GM10266 (cell line): ENCODE measurements around the gene DMXL1.

Experiments
- DNase-seq: peaks from one replicate; pipeline ENCODE4 v3.0.0; 2012; ENCODE audit errors: extremely low spot score
- TF ChIP-seq, protein P1 (sequence below): IDR thresholded peaks from 2 replicates; pipeline ENCODE4 v1.5.1; 2012; ENCODE audit warnings: mild to moderate bottlenecking, low read depth; ENCODE audit not compliant: control insufficient read depth, insufficient read depth; ENCODE audit errors: missing control alignments

The DMXL1 gene

GRCh38 chr5:119168401-119168800, 97.5 kb downstream of the DMXL1 start:
- TF ChIP-seq, protein P1, sequence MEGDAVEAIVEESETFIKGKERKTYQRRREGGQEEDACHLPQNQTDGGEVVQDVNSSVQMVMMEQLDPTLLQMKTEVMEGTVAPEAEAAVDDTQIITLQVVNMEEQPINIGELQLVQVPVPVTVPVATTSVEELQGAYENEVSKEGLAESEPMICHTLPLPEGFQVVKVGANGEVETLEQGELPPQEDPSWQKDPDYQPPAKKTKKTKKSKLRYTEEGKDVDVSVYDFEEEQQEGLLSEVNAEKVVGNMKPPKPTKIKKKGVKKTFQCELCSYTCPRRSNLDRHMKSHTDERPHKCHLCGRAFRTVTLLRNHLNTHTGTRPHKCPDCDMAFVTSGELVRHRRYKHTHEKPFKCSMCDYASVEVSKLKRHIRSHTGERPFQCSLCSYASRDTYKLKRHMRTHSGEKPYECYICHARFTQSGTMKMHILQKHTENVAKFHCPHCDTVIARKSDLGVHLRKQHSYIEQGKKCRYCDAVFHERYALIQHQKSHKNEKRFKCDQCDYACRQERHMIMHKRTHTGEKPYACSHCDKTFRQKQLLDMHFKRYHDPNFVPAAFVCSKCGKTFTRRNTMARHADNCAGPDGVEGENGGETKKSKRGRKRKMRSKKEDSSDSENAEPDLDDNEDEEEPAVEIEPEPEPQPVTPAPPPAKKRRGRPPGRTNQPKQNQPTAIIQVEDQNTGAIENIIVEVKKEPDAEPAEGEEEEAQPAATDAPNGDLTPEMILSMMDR: no peak
- no peak for DNase-seq

DNA sequence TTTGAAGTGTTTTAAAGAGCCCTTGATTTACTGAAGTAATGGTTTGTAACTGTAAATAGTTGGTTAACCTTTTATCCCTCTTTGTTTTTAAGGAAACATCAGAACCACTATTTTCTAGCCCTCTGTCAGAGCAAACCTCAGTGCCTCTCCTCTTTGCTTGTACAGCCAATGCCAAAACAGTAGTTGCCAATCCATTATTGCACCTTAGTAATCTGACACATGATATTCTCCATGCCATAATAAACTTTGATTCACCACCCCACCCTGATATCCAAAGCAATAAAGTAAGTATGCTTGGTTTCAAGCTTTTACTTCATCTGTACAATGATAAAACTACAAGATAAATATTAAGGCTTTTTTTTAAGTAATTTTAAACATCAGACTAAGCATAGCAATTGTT, 100.8 kb downstream of the DMXL1 start:
- DNase-seq: no peak
- TF ChIP-seq, protein P1: no peak

DNA sequence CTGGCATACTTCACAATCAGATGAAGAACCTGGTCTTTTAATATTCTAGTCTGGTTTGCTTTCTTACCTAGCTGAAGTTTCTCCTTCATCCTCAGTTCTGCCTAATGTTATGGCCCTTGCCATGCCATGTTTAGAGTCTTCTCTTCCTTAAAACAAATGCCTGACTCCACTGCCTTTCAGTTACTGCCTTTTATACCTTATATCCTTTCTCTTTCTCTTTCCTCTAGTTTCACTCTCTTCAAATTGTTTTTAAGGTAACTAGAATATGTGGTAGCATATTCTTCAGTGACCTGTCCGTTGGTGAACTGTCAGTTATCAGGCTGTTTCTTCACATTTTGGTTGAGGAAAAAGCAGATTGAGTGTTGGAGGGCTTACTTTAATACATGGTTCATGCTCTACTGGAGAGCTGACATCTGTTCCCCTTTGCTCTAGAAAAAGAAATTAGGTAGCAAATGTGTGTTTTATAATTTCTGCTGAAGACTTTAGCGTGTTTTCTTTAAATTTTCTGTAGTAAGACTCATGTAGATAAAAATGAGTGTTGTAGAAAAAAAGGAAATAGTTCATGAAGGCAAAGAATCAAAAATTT, 103.8 kb downstream of the DMXL1 start:
- TF ChIP-seq, protein P1: no peak
- no peak for DNase-seq

GRCh38 chr5:119176785-119177184, 105.9 kb downstream of the DMXL1 start:
- no peak for DNase-seq
- TF ChIP-seq, protein P1: no peak

GRCh38 chr5:119177226-119177625, 106.3 kb downstream of the DMXL1 start:
- no peak for DNase-seq
- TF ChIP-seq, protein P1: no peak

GRCh38 chr5:119178435-119178834, 107.5 kb downstream of the DMXL1 start:
- no peak for DNase-seq

More at GRCh38 chr5:119178435-119178834, 107.5 kb downstream of the DMXL1 start:
- TF ChIP-seq, protein P1: no peak
